HepG2 (cell line): Measurements from ENCODE around the gene SLC1A4. TPM values are rescaled to one million over a fixed set of nuclear protein-coding genes. Genes with fewer than 3 reads are reported as not detected.

Source experiments
- ATAC-seq: fragments of 200-7000 bp; cut with Tn5 transposase; 3 replicates; pipeline ENCODE4 v1.9.1; 2020; ENCODE audit warnings: mild to moderate bottlenecking, moderate library complexity
- BruUV-seq: library from RNA; stranded (reverse); fragments of 400-500 nt; replicated peaks from 2 replicates; lab custom pipeline; 2021; lab: Mats Ljungman, UMichigan
- CTCF ChIA-PET: fragments of 300-600 bp; formaldehyde crosslinking; extraction: SDS; loops from one replicate; lab custom pipeline; 2021; ENCODE audit warnings: low total read pairs, inconsistent platforms, low intra/inter-chr PET ratio; lab: Yijun Ruan, JAX
- POLR2A ChIA-PET: fragments of 350-600 bp; sonication (Branson Sonifier 250); formaldehyde crosslinking; loops from one replicate; lab custom pipeline; 2020; ENCODE audit warnings: antibody characterized with exemption, inconsistent platforms; lab: Yijun Ruan, JAX
- DNase-seq: peaks from one replicate; pipeline ENCODE4 v3.0.0-alpha.2; 2015; ENCODE audit warnings: low spot score
- FAIRE-seq: peaks from 3 replicates; lab custom pipeline; 2011; peaks lifted over from hg19 to GRCh38; lab: Jason Lieb, UNC
- H2AFZ ChIP-seq: one replicate; pipeline ENCODE4 v1.6.1; 2011; ENCODE audit warnings: low read length, inconsistent platforms
- H3K27ac ChIP-seq: fragments of 300-600 bp; 3 replicates; pipeline ENCODE4 v1.8.0; 2011; ENCODE audit warnings: mixed run types, mild to moderate bottlenecking, mixed read lengths, low read length, inconsistent platforms; ENCODE audit not compliant: insufficient read depth; ENCODE audit errors: extremely low read length
- H3K27me3 ChIP-seq, 2 experiments: fragments of 200-600 bp in 1 of 2; 2 replicates in 1 of 2; 3 replicates in 1 of 2; pipeline versions ENCODE4 v1.6.0 to v1.8.0; 2011; ENCODE audit warnings: low read length in 2 of 2, mild to moderate bottlenecking in 2 of 2, moderate library complexity in 2 of 2, inconsistent platforms in 1 of 2; ENCODE audit not compliant: insufficient read depth in 2 of 2, control insufficient read depth in 1 of 2
- H3K36me3 ChIP-seq, 2 experiments: fragments of 200-600 bp in 1 of 2; replicated peaks in 1 of 2; 2 replicates in 1 of 2; 3 replicates in 1 of 2; pipeline versions ENCODE4 v1.5.1 to v1.8.0; 2011; ENCODE audit warnings: low read length in 2 of 2, inconsistent platforms in 1 of 2; ENCODE audit not compliant: insufficient read depth in 2 of 2, control insufficient read depth in 1 of 2
- H3K4me1 ChIP-seq: 2 replicates; pipeline ENCODE4 v1.5.1; 2012; ENCODE audit warnings: low read length, inconsistent platforms; ENCODE audit not compliant: insufficient read depth
- H3K4me2 ChIP-seq: 2 replicates; pipeline ENCODE4 v1.6.0; 2011; ENCODE audit warnings: low read depth, low read length, inconsistent platforms
- H3K4me3 ChIP-seq, 3 experiments: fragments of 200-600 bp in 1 of 3; sonication (generic), shearing (Covaris generic) in 1 of 3; replicated peaks in 1 of 3; 2 replicates each; pipeline ENCODE4 v1.5.1; 2011 to 2016; ENCODE audit warnings: low read length in 3 of 3, inconsistent platforms in 2 of 3, low read depth in 2 of 3, mild to moderate bottlenecking in 2 of 3, control low read depth in 1 of 3, mixed read lengths in 1 of 3; ENCODE audit not compliant: insufficient read depth in 1 of 3
- H3K79me2 ChIP-seq: one replicate; pipeline ENCODE4 v1.6.1; 2011; ENCODE audit warnings: low read length, inconsistent platforms; ENCODE audit not compliant: insufficient read depth
- H3K9ac ChIP-seq: 2 replicates; pipeline ENCODE4 v1.6.0; 2011; ENCODE audit warnings: mild to moderate bottlenecking, low read depth, low read length, inconsistent platforms; ENCODE audit not compliant: insufficient read depth
- H3K9me3 ChIP-seq: 2 replicates; pipeline ENCODE4 v1.5.1; 2012; ENCODE audit warnings: mild to moderate bottlenecking, low read length
- H4K20me1 ChIP-seq: 2 replicates; pipeline ENCODE4 v1.6.0; 2011; ENCODE audit warnings: inconsistent platforms, mild to moderate bottlenecking, low read length, moderate library complexity; ENCODE audit not compliant: insufficient read depth
- CENPBD1 ChIP-seq: sonication (generic); formaldehyde crosslinking; IDR thresholded peaks from 2 replicates; pipeline ENCODE4 v1.8.0; 2022; ENCODE audit warnings: missing genetic modification reagents, low read depth, mild to moderate bottlenecking, borderline replicate concordance
- EZH2 ChIP-seq: conservative IDR thresholded peaks from 2 replicates; pipeline ENCODE4 v1.6.1; 2012; ENCODE audit warnings: mild to moderate bottlenecking, low read depth, low read length, moderate library complexity
- MATR3 ChIP-seq: sonication (generic); formaldehyde crosslinking; IDR thresholded peaks from 2 replicates; pipeline ENCODE4 v1.4.0; 2020; ENCODE audit warnings: missing genetic modification reagents
- SPEN ChIP-seq: sonication (generic); formaldehyde crosslinking; IDR thresholded peaks from 2 replicates; pipeline ENCODE4 v1.5.1; 2020; ENCODE audit warnings: low read depth, mild to moderate bottlenecking, missing genetic modification reagents
- TCF7 ChIP-seq: sonication (generic); IDR thresholded peaks from 2 replicates; pipeline ENCODE4 v1.6.1; 2016; ENCODE audit warnings: antibody characterized with exemption, low read depth
- ZNF143 ChIP-seq: sonication (generic); formaldehyde crosslinking; IDR thresholded peaks from 2 replicates; pipeline ENCODE4 v1.4.0; 2020; ENCODE audit warnings: missing genetic modification reagents
- ZNF747 ChIP-seq: sonication (generic); formaldehyde crosslinking; IDR thresholded peaks from 2 replicates; pipeline ENCODE4 v1.8.1; 2023; ENCODE audit warnings: missing genetic modification reagents, mild to moderate bottlenecking, borderline replicate concordance
- WGBS: methylation state at CpG from one replicate; pipeline ENCODE4 v1.1.6; 2017; ENCODE audit warnings: low lambda C conversion rate; 5-methylcytosine and 5-hydroxymethylcytosine counted together
- in situ Hi-C: cut with HindIII; loops from 2 replicates; pipeline ENCODE4 v1.10.0; 2017; ENCODE audit warnings: low pct_unique_long_range_greater_than_20kb; ENCODE audit not compliant: extremely low pct_ligation_motif_present
- intact Hi-C: fragments of 100-400 bp; cut with micrococcal nuclease; formaldehyde crosslinking; loops from one replicate; pipeline ENCODE4 v1.10.0; 2022; ENCODE audit not compliant: unreplicated experiment
- polyA plus RNA-seq, 8 experiments: library from polyadenylated mRNA; depleted of rRNA in 3 of 8; stranded (reverse) in 7 of 8; unstranded in 1 of 8; fragments of >200 nt; fragmentation: Illumina TruSeq in 4 of 8; extraction: Trizol in 4 of 8; gene quantifications; 2 replicates each; pipeline versions ENCODE4 v1.2.1 to v1.2.3, GENCODE V29; 2011 to 2016; ENCODE audit warnings: low read depth in 4 of 8, missing spikeins in 1 of 8, mixed read lengths in 1 of 8; ENCODE audit not compliant: insufficient read depth in 1 of 8
- total RNA-seq, 5 experiments: library from RNA; depleted of rRNA; stranded (reverse); fragments of >200 nt; fragmentation: Illumina TruSeq; extraction: Trizol; gene quantifications; 2 replicates each; pipeline ENCODE4 v1.2.3, GENCODE V29; 2016; ENCODE audit warnings: low read depth in 1 of 5
- TF ChIP-seq, protein P1 (sequence below): sonication (generic); formaldehyde crosslinking; IDR thresholded peaks from 2 replicates; pipeline ENCODE4; 2020; ENCODE audit warnings: missing genetic modification reagents, mild to moderate bottlenecking, borderline replicate concordance
- TF ChIP-seq, protein P2 (sequence below): sonication (generic); formaldehyde crosslinking; IDR thresholded peaks from one replicate; pipeline ENCODE4 v1.5.1; 2020; ENCODE audit warnings: mild to moderate bottlenecking, missing genetic modification reagents; ENCODE audit errors: not compliant biosample characterization
- TF ChIP-seq, protein P3 (sequence below): sonication (generic); formaldehyde crosslinking; IDR thresholded peaks from 2 replicates; pipeline ENCODE4 v1.5.0; 2020; ENCODE audit warnings: missing genetic modification reagents

SLC1A4 gene
- total and polyA plus RNA-seq, 2 of the 13 experiments (the other 11 are each of a cell fraction or from before 2014, with no cell fraction given) = 21.0 to 39.6 TPM

GRCh38 chr2:65059071-65059470 lies 69.9 kb downstream of the SLC1A4 start:
- peaks cover 85% of the 10 kb centered on the region for H3K4me1 ChIP-seq
- ChIA-PET POLR2A (interaction anchor here (0.7 to 1.4 kb wide), 3 partner anchors 14 to 142 kb away, joined by 3 to 4 read pairs (median 3); no protein-coding TSS in a partner anchor), CTCF (no interaction called here)
- no peak overlapping the region for H3K9ac ChIP-seq
- no peak overlapping the region for H3K27ac ChIP-seq
- in situ Hi-C loops = loop anchor here (25.0 kb wide), 1 partner anchor 503 kb away; no protein-coding TSS in a partner anchor
- H3K4me3 ChIP-seq = no peak overlapping the region
- 96% methylated on average over 1 of the region's 1 CpG for WGBS
- BruUV-seq = no TSS peak
- no peak overlapping the region for H3K4me2 ChIP-seq
- ATAC-seq (no peak), FAIRE-seq (no peak), DNase-seq (no peak)
- H2AFZ ChIP-seq = no peak overlapping the region
- intact Hi-C loops = loop anchor here (5.0 to 10.0 kb wide), 2 partner anchors 73 to 516 kb away; partner anchors contain the start of gene RAB1A
- H4K20me1 ChIP-seq = peaks cover 4% of the 10 kb centered on the region; the same call in 1 of the 2 replicates
- H3K27me3 ChIP-seq = no peaks in the 10 kb centered on the region; a peak in 1 of 5 replicates
- peaks cover 69% of the 10 kb centered on the region for H3K79me2 ChIP-seq
- H3K9me3 ChIP-seq = no peaks in the 10 kb centered on the region
- no peaks in the 10 kb centered on the region; a peak in 1 of 5 replicates for H3K36me3 ChIP-seq
- TF ChIP-seq TCF7 (no peak), ZNF747 (CRISPR knock-in tag) (no peak), MATR3 (no peak), CENPBD1 (CRISPR knock-in tag) (no peak), ZNF143 (CRISPR knock-in tag) (no peak), SPEN (CRISPR knock-in tag) (no peak), EZH2 (no peak)
- TF ChIP-seq, protein P1, sequence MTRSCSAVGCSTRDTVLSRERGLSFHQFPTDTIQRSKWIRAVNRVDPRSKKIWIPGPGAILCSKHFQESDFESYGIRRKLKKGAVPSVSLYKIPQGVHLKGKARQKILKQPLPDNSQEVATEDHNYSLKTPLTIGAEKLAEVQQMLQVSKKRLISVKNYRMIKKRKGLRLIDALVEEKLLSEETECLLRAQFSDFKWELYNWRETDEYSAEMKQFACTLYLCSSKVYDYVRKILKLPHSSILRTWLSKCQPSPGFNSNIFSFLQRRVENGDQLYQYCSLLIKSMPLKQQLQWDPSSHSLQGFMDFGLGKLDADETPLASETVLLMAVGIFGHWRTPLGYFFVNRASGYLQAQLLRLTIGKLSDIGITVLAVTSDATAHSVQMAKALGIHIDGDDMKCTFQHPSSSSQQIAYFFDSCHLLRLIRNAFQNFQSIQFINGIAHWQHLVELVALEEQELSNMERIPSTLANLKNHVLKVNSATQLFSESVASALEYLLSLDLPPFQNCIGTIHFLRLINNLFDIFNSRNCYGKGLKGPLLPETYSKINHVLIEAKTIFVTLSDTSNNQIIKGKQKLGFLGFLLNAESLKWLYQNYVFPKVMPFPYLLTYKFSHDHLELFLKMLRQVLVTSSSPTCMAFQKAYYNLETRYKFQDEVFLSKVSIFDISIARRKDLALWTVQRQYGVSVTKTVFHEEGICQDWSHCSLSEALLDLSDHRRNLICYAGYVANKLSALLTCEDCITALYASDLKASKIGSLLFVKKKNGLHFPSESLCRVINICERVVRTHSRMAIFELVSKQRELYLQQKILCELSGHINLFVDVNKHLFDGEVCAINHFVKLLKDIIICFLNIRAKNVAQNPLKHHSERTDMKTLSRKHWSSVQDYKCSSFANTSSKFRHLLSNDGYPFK (CRISPR knock-in tag) = no peak
- TF ChIP-seq, protein P2, sequence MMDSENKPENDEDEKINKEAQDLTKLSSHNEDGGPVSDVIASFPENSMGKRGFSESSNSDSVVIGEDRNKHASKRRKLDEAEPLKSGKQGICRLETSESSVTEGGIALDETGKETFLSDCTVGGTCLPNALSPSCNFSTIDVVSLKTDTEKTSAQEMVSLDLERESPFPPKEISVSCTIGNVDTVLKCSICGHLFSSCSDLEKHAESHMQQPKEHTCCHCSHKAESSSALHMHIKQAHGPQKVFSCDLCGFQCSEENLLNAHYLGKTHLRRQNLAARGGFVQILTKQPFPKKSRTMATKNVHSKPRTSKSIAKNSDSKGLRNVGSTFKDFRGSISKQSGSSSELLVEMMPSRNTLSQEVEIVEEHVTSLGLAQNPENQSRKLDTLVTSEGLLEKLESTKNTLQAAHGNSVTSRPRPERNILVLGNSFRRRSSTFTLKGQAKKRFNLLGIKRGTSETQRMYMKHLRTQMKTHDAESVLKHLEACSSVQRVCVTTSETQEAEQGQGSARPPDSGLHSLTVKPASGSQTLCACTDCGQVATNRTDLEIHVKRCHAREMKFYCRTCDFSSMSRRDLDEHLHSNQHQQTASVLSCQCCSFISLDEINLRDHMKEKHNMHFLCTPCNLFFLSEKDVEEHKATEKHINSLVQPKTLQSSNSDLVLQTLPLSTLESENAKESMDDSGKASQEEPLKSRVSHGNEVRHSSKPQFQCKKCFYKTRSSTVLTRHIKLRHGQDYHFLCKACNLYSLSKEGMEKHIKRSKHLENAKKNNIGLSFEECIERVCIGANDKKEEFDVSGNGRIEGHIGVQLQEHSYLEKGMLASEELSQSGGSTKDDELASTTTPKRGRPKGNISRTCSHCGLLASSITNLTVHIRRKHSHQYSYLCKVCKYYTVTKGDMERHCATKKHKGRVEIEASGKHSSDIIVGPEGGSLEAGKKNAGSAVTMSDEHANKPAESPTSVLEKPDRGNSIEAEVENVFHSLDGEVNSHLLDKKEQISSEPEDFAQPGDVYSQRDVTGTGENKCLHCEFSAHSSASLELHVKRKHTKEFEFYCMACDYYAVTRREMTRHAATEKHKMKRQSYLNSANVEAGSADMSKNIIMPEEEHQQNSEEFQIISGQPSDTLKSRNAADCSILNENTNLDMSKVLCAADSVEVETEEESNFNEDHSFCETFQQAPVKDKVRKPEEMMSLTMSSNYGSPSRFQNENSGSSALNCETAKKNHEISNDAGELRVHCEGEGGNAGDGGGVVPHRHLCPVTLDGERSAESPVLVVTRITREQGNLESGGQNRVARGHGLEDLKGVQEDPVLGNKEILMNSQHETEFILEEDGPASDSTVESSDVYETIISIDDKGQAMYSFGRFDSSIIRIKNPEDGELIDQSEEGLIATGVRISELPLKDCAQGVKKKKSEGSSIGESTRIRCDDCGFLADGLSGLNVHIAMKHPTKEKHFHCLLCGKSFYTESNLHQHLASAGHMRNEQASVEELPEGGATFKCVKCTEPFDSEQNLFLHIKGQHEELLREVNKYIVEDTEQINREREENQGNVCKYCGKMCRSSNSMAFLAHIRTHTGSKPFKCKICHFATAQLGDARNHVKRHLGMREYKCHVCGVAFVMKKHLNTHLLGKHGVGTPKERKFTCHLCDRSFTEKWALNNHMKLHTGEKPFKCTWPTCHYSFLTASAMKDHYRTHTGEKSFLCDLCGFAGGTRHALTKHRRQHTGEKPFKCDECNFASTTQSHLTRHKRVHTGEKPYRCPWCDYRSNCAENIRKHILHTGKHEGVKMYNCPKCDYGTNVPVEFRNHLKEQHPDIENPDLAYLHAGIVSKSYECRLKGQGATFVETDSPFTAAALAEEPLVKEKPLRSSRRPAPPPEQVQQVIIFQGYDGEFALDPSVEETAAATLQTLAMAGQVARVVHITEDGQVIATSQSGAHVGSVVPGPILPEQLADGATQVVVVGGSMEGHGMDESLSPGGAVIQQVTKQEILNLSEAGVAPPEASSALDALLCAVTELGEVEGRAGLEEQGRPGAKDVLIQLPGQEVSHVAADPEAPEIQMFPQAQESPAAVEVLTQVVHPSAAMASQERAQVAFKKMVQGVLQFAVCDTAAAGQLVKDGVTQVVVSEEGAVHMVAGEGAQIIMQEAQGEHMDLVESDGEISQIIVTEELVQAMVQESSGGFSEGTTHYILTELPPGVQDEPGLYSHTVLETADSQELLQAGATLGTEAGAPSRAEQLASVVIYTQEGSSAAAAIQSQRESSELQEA (CRISPR knock-in tag) = no peak
- TF ChIP-seq, protein P3, sequence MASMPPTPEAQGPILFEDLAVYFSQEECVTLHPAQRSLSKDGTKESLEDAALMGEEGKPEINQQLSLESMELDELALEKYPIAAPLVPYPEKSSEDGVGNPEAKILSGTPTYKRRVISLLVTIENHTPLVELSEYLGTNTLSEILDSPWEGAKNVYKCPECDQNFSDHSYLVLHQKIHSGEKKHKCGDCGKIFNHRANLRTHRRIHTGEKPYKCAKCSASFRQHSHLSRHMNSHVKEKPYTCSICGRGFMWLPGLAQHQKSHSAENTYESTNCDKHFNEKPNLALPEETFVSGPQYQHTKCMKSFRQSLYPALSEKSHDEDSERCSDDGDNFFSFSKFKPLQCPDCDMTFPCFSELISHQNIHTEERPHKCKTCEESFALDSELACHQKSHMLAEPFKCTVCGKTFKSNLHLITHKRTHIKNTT (CRISPR knock-in tag) = no peak
